GM12878 (cell line): ENCODE measurements around the gene PDE7B.

Experiments used
- BRCA1 ChIP-seq: IDR thresholded peaks from 2 replicates; pipeline ENCODE4 v1.6.1; 2011; ENCODE audit warnings: low read depth, low read length, improper control_type of control experiment
- CHD4 ChIP-seq: fragments of 200-600 bp; sonication (generic); IDR thresholded peaks from 2 replicates; pipeline ENCODE4 v1.6.1; 2016; ENCODE audit warnings: mild to moderate bottlenecking
- E2F4 ChIP-seq: IDR thresholded peaks from 2 replicates; pipeline ENCODE4 v1.6.1; 2012; ENCODE audit warnings: low read depth, low read length, improper control_type of control experiment
- POLR2A ChIP-seq: IDR thresholded peaks from 2 replicates; pipeline ENCODE4 v1.6.1; 2011; ENCODE audit warnings: low read depth, mild to moderate bottlenecking, low read length
- SP1 ChIP-seq: IDR thresholded peaks from one replicate; pipeline ENCODE4 v1.6.1; 2011; ENCODE audit warnings: low read depth, low read length

DNA sequence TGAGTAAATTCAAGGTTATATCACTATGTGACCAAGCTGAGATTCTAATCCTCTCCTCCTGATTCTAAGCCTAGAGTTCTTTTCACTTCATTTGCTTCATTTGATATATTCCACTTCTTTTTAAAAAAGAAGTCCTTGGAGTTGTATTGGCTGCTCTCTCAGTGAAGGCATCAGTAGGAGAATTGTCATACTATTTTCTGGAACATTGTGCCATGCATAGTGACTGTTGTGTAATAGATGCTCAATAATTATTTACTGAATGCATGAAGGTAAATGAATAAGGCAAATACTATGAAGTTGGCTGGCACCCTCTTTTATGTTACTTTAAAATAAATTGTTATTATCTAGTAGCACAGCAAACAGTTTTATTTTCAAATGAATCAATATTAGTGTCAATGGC is 209.3 kb downstream of the PDE7B start:
- no peak for TF ChIP-seq E2F4
- TF ChIP-seq CHD4 = no peak
- no peak for TF ChIP-seq SP1
- TF ChIP-seq BRCA1 = no peak
- TF ChIP-seq POLR2A = no peak
